HG03571 (cell line): Measurements from ENCODE around the gene MEF2B.

Experiments
- ATAC-seq: cut with Tn5 transposase; IDR thresholded peaks from one replicate; pipeline ENCODE4 v1.9.1; 2021; ENCODE audit not compliant: unreplicated experiment

Gene MEF2B

GRCh38 chr19:19170053-19170872 is at the start of gene MEF2B:
MEF2B (minus strand) TSS chr19:19170263; CDS start chr19:19150735, 19,528 bp downstream.
- peak; percentile 79 for ATAC-seq

GRCh38 chr19:19218911-19219310 is 48.8 kb upstream of the MEF2B start:
- no peak for ATAC-seq

- ATAC-seq, result no peak
Observed at GRCh38 chr19:19217099-19217498, 47.0 kb upstream of the MEF2B start.

- no peak for ATAC-seq
Observed at GRCh38 chr19:19215792-19216191, 45.7 kb upstream of the MEF2B start.

GRCh38 chr19:19214892-19215291 is 44.8 kb upstream of the MEF2B start:
- ATAC-seq, result no peak

GRCh38 chr19:19214159-19214490 is 44.1 kb upstream of the MEF2B start:
- no peak for ATAC-seq

- ATAC-seq, result no peak
Observed at GRCh38 chr19:19213426-19214158, 43.5 kb upstream of the MEF2B start.

DNA sequence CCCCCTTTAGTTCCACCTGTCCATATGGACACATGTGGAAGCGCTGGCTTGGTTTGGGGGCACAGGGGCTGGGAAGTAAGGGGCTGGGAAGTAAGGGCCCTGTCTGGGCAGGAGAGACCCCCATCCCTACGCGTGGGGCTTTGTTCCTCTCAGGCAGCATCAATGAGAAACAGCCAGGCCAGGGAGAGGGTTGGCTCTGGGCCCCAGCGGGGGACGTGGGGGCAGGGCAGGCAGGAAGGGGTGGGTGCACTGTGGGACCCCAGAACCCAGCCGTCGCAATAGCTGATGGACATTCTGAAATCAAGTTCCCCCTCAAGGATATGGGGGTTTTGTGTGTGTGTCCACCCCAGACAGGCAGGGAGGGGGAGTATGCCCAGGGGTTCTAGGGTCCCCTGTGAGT is 42.9 kb upstream of the MEF2B start:
- no peak for ATAC-seq

DNA sequence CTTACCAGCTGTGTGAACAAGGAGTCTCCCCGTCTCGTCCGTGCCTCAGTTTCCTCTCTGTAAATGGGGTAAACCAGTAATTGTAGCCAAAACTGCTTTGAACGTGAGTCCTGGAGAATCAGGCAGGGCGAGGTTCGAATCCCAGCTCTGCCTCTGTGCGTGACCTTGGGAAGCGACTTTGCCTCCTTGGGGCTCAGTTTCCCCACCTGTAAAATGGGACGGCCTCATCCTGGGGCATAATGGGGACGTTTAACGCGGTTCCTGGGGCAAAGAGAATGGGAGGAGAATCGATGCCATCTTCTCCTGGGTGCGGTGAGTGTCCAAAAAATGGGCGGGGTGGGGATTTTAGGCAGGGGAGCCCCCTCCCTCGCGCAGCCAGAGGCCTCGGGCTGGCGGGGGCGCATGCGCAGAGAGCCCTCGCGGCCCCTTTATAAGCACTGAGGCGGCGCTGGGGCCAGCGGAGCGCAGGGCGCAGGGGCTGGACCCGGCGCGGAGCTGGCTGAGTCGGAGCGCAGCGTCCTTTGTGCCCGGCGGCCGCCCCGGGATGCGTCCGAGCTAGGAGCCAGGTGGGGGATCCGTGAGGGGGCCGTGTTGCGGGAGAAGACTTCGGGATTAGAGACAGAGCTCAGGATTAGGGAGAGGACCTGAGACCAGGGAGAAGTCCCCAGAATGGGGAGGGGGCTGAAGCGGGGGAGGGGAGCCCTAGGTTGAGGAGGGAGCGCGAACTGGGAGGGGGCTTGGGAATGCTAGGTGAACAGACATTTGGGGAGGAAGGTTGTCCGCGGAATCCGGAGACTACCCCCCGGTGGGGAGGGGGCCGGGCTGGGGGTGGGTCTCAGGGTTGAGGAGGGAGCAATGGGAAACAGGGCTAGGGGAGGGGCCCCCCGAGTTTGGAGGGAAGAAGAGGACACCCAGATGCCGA is 41.7 kb upstream of the MEF2B start, which contains the start of gene NCAN:
TSS of gene NCAN (plus strand) at position 460 of the 922 bp plus-strand sequence. CDS start 4,996 bp downstream, outside the sequence.
- no peak for ATAC-seq

- ATAC-seq, result no peak
Observed at GRCh38 chr19:19209372-19209771, 39.3 kb upstream of the MEF2B start.

GRCh38 chr19:19207637-19208572 is 37.8 kb upstream of the MEF2B start:
- no peak for ATAC-seq

DNA sequence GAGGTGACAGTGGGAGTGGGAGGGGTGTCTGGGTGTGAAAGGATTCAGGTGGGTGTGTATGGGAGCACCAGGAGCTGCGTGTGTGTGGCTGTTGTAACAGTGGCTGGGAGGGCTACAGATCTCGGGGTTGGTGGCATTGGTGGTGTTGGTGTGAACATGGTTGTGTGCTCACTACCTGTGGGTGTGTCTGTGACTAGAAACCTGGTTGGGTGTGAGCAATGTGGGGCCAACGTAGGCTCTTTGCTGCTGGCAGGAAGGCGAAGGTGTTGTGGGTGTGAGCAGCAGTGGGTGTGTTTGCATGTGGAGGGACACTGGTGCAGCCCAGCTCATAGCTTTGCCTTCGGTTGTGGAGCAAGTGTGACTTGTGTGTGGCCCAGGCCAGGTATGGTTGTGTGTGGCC is 36.9 kb upstream of the MEF2B start:
- ATAC-seq, result no peak

DNA sequence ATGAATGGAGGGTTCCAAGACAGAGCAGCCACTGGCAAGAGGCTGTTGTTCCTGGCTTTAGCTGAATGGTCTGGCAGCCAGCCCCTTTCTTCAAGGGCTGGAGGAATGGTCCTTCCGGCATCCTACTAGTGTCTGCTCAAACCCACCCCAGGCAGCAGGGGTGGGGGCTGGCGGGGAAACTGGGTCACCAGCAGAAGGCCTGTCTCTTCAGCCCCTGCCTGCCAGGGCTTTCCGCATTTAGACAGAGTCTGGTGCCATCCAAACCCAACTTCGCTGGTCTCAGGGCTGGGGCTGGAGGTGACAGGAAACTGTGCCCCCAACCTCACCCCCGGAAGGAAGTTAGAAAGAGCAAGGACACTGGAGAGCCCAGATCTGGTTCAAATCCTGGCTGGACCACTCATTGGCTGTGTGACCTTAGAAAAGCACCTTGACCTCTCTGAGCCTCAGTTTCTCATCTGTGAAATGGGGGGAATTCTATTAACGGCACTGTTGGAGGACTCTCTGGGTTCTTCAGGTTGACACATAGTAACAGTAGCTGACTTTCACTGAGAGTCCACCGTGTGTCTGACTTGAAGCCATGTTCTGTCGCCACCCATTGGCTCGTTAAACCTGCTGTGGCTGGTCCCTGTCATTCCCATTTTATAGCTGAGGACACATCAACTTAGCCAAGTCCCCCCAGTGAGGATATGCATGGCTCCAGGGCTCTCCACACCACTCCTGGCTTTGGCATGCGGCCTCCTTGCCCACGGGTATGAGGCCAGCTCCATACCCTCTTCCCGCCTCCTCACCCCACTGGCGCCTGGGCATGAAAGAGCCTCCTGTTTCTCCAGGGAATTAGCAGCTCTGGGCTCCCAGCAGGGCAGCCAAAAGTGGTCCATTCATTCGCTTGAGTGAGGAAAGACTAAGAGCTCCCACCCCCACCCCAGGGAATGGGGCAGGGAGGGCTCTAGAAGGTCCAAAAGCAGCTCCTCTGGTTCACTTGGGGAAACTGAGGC is 35.6 kb upstream of the MEF2B start:
- no peak for ATAC-seq

- no peak for ATAC-seq
Observed at GRCh38 chr19:19204181-19204580, 34.1 kb upstream of the MEF2B start.

- ATAC-seq, result peak; percentile 60
Observed at GRCh38 chr19:19203012-19203856, 33.2 kb upstream of the MEF2B start, which contains the start of gene NR2C2AP. NR2C2AP (minus strand) TSS chr19:19203414; CDS start chr19:19203060, 354 bp downstream.

DNA sequence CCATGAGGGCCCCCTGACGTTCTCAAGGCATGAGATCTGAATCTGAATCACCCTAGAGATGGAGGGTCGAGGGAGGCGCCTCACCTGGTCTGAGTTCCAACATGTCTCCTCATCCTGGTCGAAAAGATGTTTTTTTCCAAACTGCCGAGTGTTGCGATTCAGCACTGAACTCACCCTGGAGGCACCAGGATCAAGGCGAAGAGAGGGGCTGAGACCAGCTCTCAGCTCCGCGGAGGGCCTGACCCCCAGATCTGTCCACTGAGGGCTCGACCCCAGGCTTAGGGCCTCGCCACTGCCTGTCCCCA is 32.6 kb upstream of the MEF2B start:
- peak; percentile 13 for ATAC-seq

GRCh38 chr19:19201697-19202630 is 31.9 kb upstream of the MEF2B start:
- ATAC-seq, result no peak
